T-cell (primary cell): ENCODE data around the gene CTNND2. TPM values are rescaled to one million over a fixed set of nuclear protein-coding genes. Genes with fewer than 3 reads are reported as not detected.

Source experiments
- ATAC-seq, 4 experiments: fragments of 200-7000 bp in 3 of 4; fragments of 150-1000 bp in 1 of 4; cut with Tn5 transposase; replicated peaks in 1 of 4; 1 replicate in 3 of 4; 2 replicates in 1 of 4; pipeline ENCODE4 v1.10.0; 2021; ENCODE audit warnings: moderate library complexity in 3 of 4, mild to moderate bottlenecking in 2 of 4, moderate number of reproducible peaks in 1 of 4
- CTCF ChIA-PET, 2 donors: fragments of 300-600 bp; sonication (Branson Sonifier 250); formaldehyde crosslinking; loops; one replicate each; lab custom pipeline; 2022; ENCODE audit warnings: antibody characterized with exemption in 2 of 2; lab: Charles Lee
- POLR2A ChIA-PET, 2 donors: fragments of 300-600 bp; sonication (Branson Sonifier 250); formaldehyde crosslinking; loops; one replicate each; lab custom pipeline; 2022; ENCODE audit warnings: antibody characterized with exemption in 2 of 2; lab: Charles Lee
- DNase-seq, 35 experiments: peaks; one replicate each; pipeline versions ENCODE4 v3.0.0 to v3.0.0-alpha.2; 2013 to 2023
- H3K27ac ChIP-seq: one replicate; pipeline ENCODE4 v1.5.1; 2013; ENCODE audit warnings: low read length
- H3K27me3 ChIP-seq, 2 experiments: replicated peaks in 1 of 2; 1 replicate in 1 of 2; 2 replicates in 1 of 2; pipeline versions ENCODE4 v1.6.1 to v1.7.0; 2013; ENCODE audit warnings: low read length in 1 of 2, mixed read lengths in 1 of 2; ENCODE audit not compliant: control insufficient read depth in 2 of 2, insufficient read depth in 2 of 2; ENCODE audit errors: extremely low read depth in 1 of 2
- H3K36me3 ChIP-seq, 2 donors: 1 replicate in 1 of 2; 2 replicates in 1 of 2; pipeline versions ENCODE4 v1.6.1 to v1.7.0; 2013; ENCODE audit warnings: low read length in 1 of 2; ENCODE audit not compliant: control insufficient read depth in 2 of 2, insufficient read depth in 1 of 2; ENCODE audit errors: extremely low read depth in 1 of 2
- H3K4me1 ChIP-seq, 2 experiments: 1 replicate in 1 of 2; 2 replicates in 1 of 2; pipeline versions ENCODE4 v1.6.1 to v1.7.0; 2013; ENCODE audit warnings: low read length in 2 of 2, mixed read lengths in 1 of 2; ENCODE audit not compliant: insufficient read depth in 2 of 2, control insufficient read depth in 1 of 2; ENCODE audit errors: extremely low read depth in 1 of 2
- H3K4me3 ChIP-seq, 2 donors: 1 replicate in 1 of 2; 2 replicates in 1 of 2; pipeline versions ENCODE4 v1.5.1 to v1.7.0; 2013; ENCODE audit warnings: mild to moderate bottlenecking in 2 of 2, low read length in 1 of 2, moderate library complexity in 1 of 2; ENCODE audit not compliant: control insufficient read depth in 1 of 2; ENCODE audit errors: extremely low read depth in 1 of 2
- H3K9me3 ChIP-seq: 2 replicates; pipeline ENCODE4 v1.7.0; 2013
- H3K27ac Mint-ChIP-seq, 2 donors: one replicate each; pipeline ENCODE4 v1.8.0; 2020 to 2021; ENCODE audit warnings: mild to moderate bottlenecking in 2 of 2, mixed read lengths in 2 of 2
- H3K27me3 Mint-ChIP-seq, 2 donors: one replicate each; pipeline ENCODE4 v1.8.0; 2021 to 2022; ENCODE audit warnings: mixed read lengths in 2 of 2
- H3K36me3 Mint-ChIP-seq: one replicate; pipeline ENCODE4 v1.8.0; 2021; ENCODE audit warnings: mixed read lengths
- H3K4me1 Mint-ChIP-seq, 3 donors: one replicate each; pipeline ENCODE4 v1.8.0; 2020 to 2022; ENCODE audit warnings: mixed read lengths in 3 of 3, mild to moderate bottlenecking in 1 of 3
- H3K4me3 Mint-ChIP-seq, 3 donors: one replicate each; pipeline ENCODE4 v1.8.0; 2020 to 2022; ENCODE audit warnings: mild to moderate bottlenecking in 3 of 3, mixed read lengths in 3 of 3, moderate library complexity in 3 of 3
- H3K9me3 Mint-ChIP-seq, 3 donors: one replicate each; pipeline ENCODE4 v1.8.0; 2020 to 2022; ENCODE audit warnings: mixed read lengths in 3 of 3
- WGBS: methylation state at CpG from one replicate; pipeline ENCODE4 v1.1.5; 2013; ENCODE audit warnings: missing lambda C conversion rate; ENCODE audit not compliant: insufficient coverage; 5-methylcytosine and 5-hydroxymethylcytosine counted together
- total RNA-seq, 35 experiments: library from RNA in 6 of 35; stranded (reverse) in 6 of 35; fragments of 120-200 nt in 1 of 35; gene quantifications; one replicate each; pipeline versions ENCODE4 v1.2.1 to v1.2.4 and lab custom pipeline; 2013 to 2026

Gene CTNND2
- total RNA-seq, 5 donors from 2014 or later (not counting 1 experiment from before 2014, with no cell fraction given), result 0.22 TPM; not detected in 4

- Mint-ChIP-seq H3K4me3 (no peak overlapping the region), H3K9me3 (peaks cover 0 to 3% (median 0%) of the 10 kb centered on the region in 3 donors), H3K27me3 (no peaks in the 10 kb centered on the region), H3K4me1 (peaks cover 0 to 2% (median 0%) of the 10 kb centered on the region in 3 donors), H3K27ac (no peak overlapping the region), H3K36me3 (no peaks in the 10 kb centered on the region)
- POLR2A ChIA-PET, result no interaction called here
- 32% methylated on average over 2 of the region's 3 CpGs for WGBS
- Histone ChIP-seq H3K36me3 (no peaks in the 10 kb centered on the region), H3K4me3 (no peak overlapping the region), H3K9me3 (no peaks in the 10 kb centered on the region), H3K4me1 (no peaks in the 10 kb centered on the region), H3K27ac (no peak overlapping the region), H3K27me3 (no peaks in the 10 kb centered on the region)
- peak in 1 of 35 experiments; percentile 1 for DNase-seq
- CTCF ChIA-PET, result no interaction called here
- no peak for ATAC-seq
These were observed 261.8 kb downstream of the CTNND2 start for GRCh38 chr5:11642438-11642837.

GRCh38 chr5:11640158-11640873 is 263.9 kb downstream of the CTNND2 start:
- 100% methylated on average over 1 of the region's 4 CpGs for WGBS
- Mint-ChIP-seq H3K27ac (no peak overlapping the region), H3K27me3 (no peaks in the 10 kb centered on the region), H3K9me3 (peaks cover 0 to 3% (median 0%) of the 10 kb centered on the region in 3 donors), H3K4me3 (no peak overlapping the region), H3K4me1 (peaks cover 0 to 2% (median 0%) of the 10 kb centered on the region in 3 donors), H3K36me3 (no peaks in the 10 kb centered on the region)
- Histone ChIP-seq H3K9me3 (no peaks in the 10 kb centered on the region), H3K36me3 (no peaks in the 10 kb centered on the region), H3K27ac (no peak overlapping the region), H3K27me3 (no peaks in the 10 kb centered on the region), H3K4me3 (no peak overlapping the region), H3K4me1 (no peaks in the 10 kb centered on the region)
- ChIA-PET POLR2A (no interaction called here), CTCF (no interaction called here)
- no peak for ATAC-seq
- no peak for DNase-seq

GRCh38 chr5:11622785-11623184 is 281.5 kb downstream of the CTNND2 start:
- H3K9me3 Mint-ChIP-seq, result peaks cover 0 to 8% (median 3%) of the 10 kb centered on the region in 3 donors
- H3K27me3 Mint-ChIP-seq, result no peaks in the 10 kb centered on the region
- no peak overlapping the region for H3K27ac Mint-ChIP-seq
- no peaks in the 10 kb centered on the region for H3K27me3 ChIP-seq
- H3K4me1 Mint-ChIP-seq, result no peaks in the 10 kb centered on the region
- ATAC-seq (no peak), DNase-seq (no peak)
- CTCF ChIA-PET, result no interaction called here
- H3K4me3 Mint-ChIP-seq, result no peak overlapping the region
- no peaks in the 10 kb centered on the region for H3K9me3 ChIP-seq
- WGBS, result no CpG with 5 or more reads among the region's 4 CpGs
- POLR2A ChIA-PET, result no interaction called here
- no peaks in the 10 kb centered on the region for H3K36me3 Mint-ChIP-seq
- H3K4me1 ChIP-seq, result no peaks in the 10 kb centered on the region
- H3K36me3 ChIP-seq, result no peaks in the 10 kb centered on the region
- H3K4me3 ChIP-seq, result no peak overlapping the region
- H3K27ac ChIP-seq, result no peak overlapping the region

DNA sequence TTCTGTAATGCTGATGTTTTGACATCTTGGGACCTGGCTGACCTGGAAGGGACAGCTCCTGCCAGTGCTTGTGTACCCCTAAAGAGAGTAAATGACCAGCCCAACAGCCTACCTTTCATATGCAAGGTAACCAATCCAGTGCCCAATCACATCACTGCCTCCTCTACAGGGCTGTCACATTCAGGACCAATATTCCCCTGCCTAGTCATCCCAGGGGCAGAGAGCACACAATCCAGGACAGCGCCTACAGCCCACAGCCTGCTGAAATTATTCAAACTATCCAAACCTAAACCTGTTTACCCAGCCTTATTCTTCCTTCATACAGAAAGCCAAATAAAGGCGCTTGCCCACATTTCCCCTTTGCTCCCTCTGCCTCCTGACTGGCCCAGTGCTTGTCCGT is 284.1 kb downstream of the CTNND2 start:
- Histone ChIP-seq H3K27me3 (no peaks in the 10 kb centered on the region), H3K27ac (no peak overlapping the region), H3K9me3 (no peaks in the 10 kb centered on the region), H3K36me3 (no peaks in the 10 kb centered on the region), H3K4me1 (no peaks in the 10 kb centered on the region), H3K4me3 (no peak overlapping the region)
- ChIA-PET POLR2A (no interaction called here), CTCF (no interaction called here)
- H3K27ac Mint-ChIP-seq, result no peak overlapping the region
- peaks cover 0 to 10% (median 8%) of the 10 kb centered on the region in 3 donors for H3K9me3 Mint-ChIP-seq
- no peaks in the 10 kb centered on the region for H3K4me1 Mint-ChIP-seq
- H3K4me3 Mint-ChIP-seq, result no peak overlapping the region
- DNase-seq (no peak), ATAC-seq (no peak)
- WGBS, result 80% methylated on average over 1 of the region's 3 CpGs
- no peaks in the 10 kb centered on the region for H3K36me3 Mint-ChIP-seq
- H3K27me3 Mint-ChIP-seq, result no peaks in the 10 kb centered on the region

DNA sequence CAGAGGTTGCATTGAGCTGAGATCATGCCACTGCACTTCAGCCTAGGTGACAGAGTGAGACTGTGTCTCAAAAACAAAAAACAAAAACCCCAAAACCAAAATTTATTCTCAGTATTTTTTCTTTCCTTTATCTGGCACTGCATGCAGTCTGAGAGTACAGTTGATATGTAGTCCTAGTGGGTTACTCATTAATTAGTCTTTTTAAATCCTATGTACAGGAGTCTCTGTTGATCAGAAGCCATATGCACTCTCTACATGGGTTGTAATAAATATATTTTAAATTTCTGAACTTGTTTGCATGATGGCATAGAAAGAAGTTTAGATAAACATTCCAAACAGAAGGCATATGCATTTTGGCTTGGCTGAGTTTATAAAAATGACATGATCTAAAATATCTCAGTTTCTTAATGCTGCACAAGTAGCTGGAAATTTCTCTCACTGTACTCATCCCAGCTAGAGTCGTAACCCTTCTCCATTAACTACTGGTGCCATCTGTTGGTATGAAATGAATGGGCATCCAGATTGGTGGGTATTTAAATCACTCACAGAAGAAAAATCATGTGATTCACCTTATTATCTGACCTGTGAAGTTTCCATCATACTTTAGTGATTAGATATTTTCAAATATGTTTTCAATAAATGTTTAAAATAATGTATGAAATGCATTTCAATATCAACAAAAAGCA is 284.8 kb downstream of the CTNND2 start:
- Histone ChIP-seq H3K27me3 (no peaks in the 10 kb centered on the region), H3K27ac (no peak overlapping the region), H3K36me3 (no peaks in the 10 kb centered on the region), H3K4me1 (no peaks in the 10 kb centered on the region), H3K4me3 (no peak overlapping the region), H3K9me3 (no peaks in the 10 kb centered on the region)
- POLR2A ChIA-PET, result no interaction called here
- no peak overlapping the region for H3K4me3 Mint-ChIP-seq
- H3K27ac Mint-ChIP-seq, result no peak overlapping the region
- ATAC-seq, result no peak
- H3K9me3 Mint-ChIP-seq, result peaks cover 0 to 10% (median 8%) of the 10 kb centered on the region in 3 donors
- no peak for DNase-seq
- no CpG with 5 or more reads among the region's 1 CpG for WGBS
- CTCF ChIA-PET, result no interaction called here
- no peaks in the 10 kb centered on the region for H3K36me3 Mint-ChIP-seq
- H3K27me3 Mint-ChIP-seq, result no peaks in the 10 kb centered on the region
- H3K4me1 Mint-ChIP-seq, result no peaks in the 10 kb centered on the region

- Mint-ChIP-seq H3K36me3 (no peaks in the 10 kb centered on the region), H3K4me3 (no peak overlapping the region), H3K4me1 (no peaks in the 10 kb centered on the region), H3K27me3 (no peaks in the 10 kb centered on the region), H3K27ac (no peak overlapping the region), H3K9me3 (peaks cover 0 to 10% (median 0%) of the 10 kb centered on the region in 3 donors)
- ChIA-PET POLR2A (no interaction called here), CTCF (no interaction called here)
- H3K4me3 ChIP-seq, result no peak overlapping the region
- H3K9me3 ChIP-seq, result no peaks in the 10 kb centered on the region
- H3K27ac ChIP-seq, result no peak overlapping the region
- no peaks in the 10 kb centered on the region for H3K4me1 ChIP-seq
- WGBS, result 93% methylated on average over 2 of the region's 2 CpGs
- ATAC-seq (no peak), DNase-seq (no peak)
- no peaks in the 10 kb centered on the region for H3K36me3 ChIP-seq
- H3K27me3 ChIP-seq, result no peaks in the 10 kb centered on the region
These were observed 287.2 kb downstream of the CTNND2 start for GRCh38 chr5:11617080-11617479.
